Measurements from ENCODE around the gene TBC1D3H.
"Not testable (repeated sequence)": the region's sequence is repeated elsewhere in the genome, so short reads cannot be mapped to it uniquely, and the experiment has no call there.

DNA sequence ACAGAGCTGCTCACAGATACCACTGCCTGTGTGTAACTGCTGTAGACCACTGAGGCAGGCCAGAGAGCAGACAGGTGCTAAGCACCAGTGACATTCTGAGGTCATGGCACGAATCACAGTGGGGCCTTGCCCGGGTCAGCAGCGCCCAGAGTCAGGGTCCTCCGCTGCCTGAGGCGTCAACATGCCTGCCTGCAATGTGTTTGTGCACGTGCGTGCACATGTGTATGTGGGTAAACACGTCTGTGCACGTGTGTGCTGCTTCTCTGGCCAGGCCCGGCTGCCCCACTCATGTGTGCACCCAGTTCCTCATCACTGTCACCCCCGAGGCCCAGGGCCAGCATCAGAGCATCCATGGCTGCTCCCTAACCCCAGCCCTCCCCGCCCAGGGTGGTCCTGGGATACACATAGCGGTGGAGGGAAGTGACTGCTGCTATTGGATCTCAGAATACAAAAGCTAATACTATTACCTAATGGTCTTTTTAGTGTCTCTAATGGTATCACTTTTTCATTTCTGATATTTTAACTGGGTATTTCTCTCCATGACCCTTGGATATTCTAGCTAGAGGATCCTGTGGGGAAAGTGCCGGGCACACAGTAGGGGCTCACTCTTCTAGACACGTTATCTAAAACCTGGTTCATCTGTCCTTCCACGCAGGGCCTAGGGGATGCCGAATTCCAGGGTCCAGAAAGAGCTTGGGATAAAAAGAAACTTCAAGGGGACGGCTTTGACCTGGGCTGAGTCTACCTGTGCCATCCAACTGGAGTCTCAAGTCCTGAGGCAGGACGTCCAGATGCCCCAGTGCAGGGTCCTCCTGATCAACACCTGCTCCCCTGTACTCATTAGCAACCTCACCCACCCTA lies at the start of gene TBC1D3H:
- TF ChIP-seq RFX5 (IDR thresholded peaks at IDR 0.05; ENCODE audit: borderline replicate concordance, low read depth, low read length); CEBPB (IDR thresholded peaks at IDR 0.05; ENCODE audit: low read depth, low read length); CHD2 (IDR thresholded peaks at IDR 0.05; ENCODE audit: low read length); POU5F1 (IDR thresholded peaks at IDR 0.05; ENCODE audit: low read depth, low read length); POLR2A (IDR thresholded peaks at IDR 0.05; ENCODE audit: control extremely low read depth in 1 of 2, low read depth in 2 of 2, low read length in 2 of 2); MAX (IDR thresholded peaks at IDR 0.05); ZNF274 (IDR thresholded peaks at IDR 0.05; ENCODE audit: borderline replicate concordance, extremely low read depth, low read length): not testable (repeated sequence)
- TF ChIP-seq, protein P1, sequence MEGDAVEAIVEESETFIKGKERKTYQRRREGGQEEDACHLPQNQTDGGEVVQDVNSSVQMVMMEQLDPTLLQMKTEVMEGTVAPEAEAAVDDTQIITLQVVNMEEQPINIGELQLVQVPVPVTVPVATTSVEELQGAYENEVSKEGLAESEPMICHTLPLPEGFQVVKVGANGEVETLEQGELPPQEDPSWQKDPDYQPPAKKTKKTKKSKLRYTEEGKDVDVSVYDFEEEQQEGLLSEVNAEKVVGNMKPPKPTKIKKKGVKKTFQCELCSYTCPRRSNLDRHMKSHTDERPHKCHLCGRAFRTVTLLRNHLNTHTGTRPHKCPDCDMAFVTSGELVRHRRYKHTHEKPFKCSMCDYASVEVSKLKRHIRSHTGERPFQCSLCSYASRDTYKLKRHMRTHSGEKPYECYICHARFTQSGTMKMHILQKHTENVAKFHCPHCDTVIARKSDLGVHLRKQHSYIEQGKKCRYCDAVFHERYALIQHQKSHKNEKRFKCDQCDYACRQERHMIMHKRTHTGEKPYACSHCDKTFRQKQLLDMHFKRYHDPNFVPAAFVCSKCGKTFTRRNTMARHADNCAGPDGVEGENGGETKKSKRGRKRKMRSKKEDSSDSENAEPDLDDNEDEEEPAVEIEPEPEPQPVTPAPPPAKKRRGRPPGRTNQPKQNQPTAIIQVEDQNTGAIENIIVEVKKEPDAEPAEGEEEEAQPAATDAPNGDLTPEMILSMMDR (IDR thresholded peaks at IDR 0.05; ENCODE audit: control extremely low read depth in 1 of 3, insufficient read depth in 1 of 3, low read depth in 1 of 3, low read length in 3 of 3), result not testable (repeated sequence)
